Neural progenitor cell (in vitro differentiated cells): ENCODE measurements around the gene ECPAS. TPM values are rescaled to one million over a fixed set of nuclear protein-coding genes. Genes with fewer than 3 reads are reported as not detected.

Experiments
- DNase-seq: peaks from one replicate; pipeline ENCODE4 v3.0.0-alpha.2; 2016; ENCODE audit warnings: low spot score
- H2AFZ ChIP-seq: fragments of 200-600 bp; sonication (generic); replicated peaks from 2 replicates; pipeline ENCODE4 v1.6.1; 2016; ENCODE audit warnings: antibody characterized with exemption
- H3F3A ChIP-seq: fragments of 200-600 bp; sonication (generic); 2 replicates; pipeline ENCODE4 v1.6.1; 2016; ENCODE audit warnings: antibody characterized with exemption, low read depth
- H3K27ac ChIP-seq: fragments of 200-600 bp; sonication (generic); 2 replicates; pipeline ENCODE4 v1.5.1; 2016; ENCODE audit warnings: mild to moderate bottlenecking
- H3K27me3 ChIP-seq: fragments of 200-600 bp; sonication (generic); 2 replicates; pipeline ENCODE4 v1.6.1; 2016; ENCODE audit warnings: mild to moderate bottlenecking, moderate library complexity
- H3K36me3 ChIP-seq: fragments of 200-600 bp; sonication (generic); 2 replicates; pipeline ENCODE4 v1.5.1; 2016
- H3K4me1 ChIP-seq: fragments of 200-600 bp; sonication (generic); 2 replicates; pipeline ENCODE4 v1.6.1; 2016; ENCODE audit warnings: mixed run types
- H3K4me2 ChIP-seq: fragments of 200-600 bp; sonication (generic); 2 replicates; pipeline ENCODE4 v1.6.1; 2016
- H3K4me3 ChIP-seq: fragments of 200-600 bp; sonication (generic); 2 replicates; pipeline ENCODE4 v1.5.1; 2016
- H3K79me2 ChIP-seq: fragments of 200-600 bp; sonication (generic); 2 replicates; pipeline ENCODE4 v1.6.1; 2016; ENCODE audit warnings: low read depth
- H3K9ac ChIP-seq: fragments of 200-600 bp; sonication (generic); 2 replicates; pipeline ENCODE4 v1.6.1; 2016
- H3K9me3 ChIP-seq: fragments of 200-600 bp; sonication (generic); 2 replicates; pipeline ENCODE4 v1.5.1; 2016; ENCODE audit warnings: low read depth
- H4K20me1 ChIP-seq: fragments of 200-600 bp; sonication (generic); 2 replicates; pipeline ENCODE4 v1.6.1; 2016; ENCODE audit warnings: low read depth
- H3K27ac Mint-ChIP-seq: 3 replicates; pipeline ENCODE4 v1.8.0; 2021; ENCODE audit warnings: mixed read lengths
- H3K27me3 Mint-ChIP-seq: 2 replicates; pipeline ENCODE4 v1.8.0; 2022; ENCODE audit warnings: low read depth, mild to moderate bottlenecking, inconsistent platforms, moderate library complexity, mixed read lengths; ENCODE audit not compliant: insufficient read depth
- H3K36me3 Mint-ChIP-seq: 3 replicates; pipeline ENCODE4 v1.8.0; 2021; ENCODE audit warnings: mixed read lengths
- H3K4me1 Mint-ChIP-seq: 3 replicates; pipeline ENCODE4 v1.8.0; 2021; ENCODE audit warnings: mixed read lengths
- H3K4me3 Mint-ChIP-seq: 3 replicates; pipeline ENCODE4 v1.8.0; 2021; ENCODE audit warnings: mild to moderate bottlenecking, moderate library complexity, mixed read lengths
- H3K9me3 Mint-ChIP-seq: 3 replicates; pipeline ENCODE4 v1.8.0; 2020; ENCODE audit warnings: mixed read lengths
- CTCF ChIP-seq: fragments of 200-600 bp; sonication (generic); IDR thresholded peaks from 2 replicates; pipeline ENCODE4 v1.5.1; 2017; ENCODE audit warnings: antibody characterized with exemption, mild to moderate bottlenecking
- EZH2 ChIP-seq: fragments of 200-600 bp; sonication (generic); IDR thresholded peaks from 2 replicates; pipeline ENCODE4 v1.6.1; 2017; ENCODE audit warnings: antibody characterized with exemption, mild to moderate bottlenecking, moderate library complexity
- EZH2phosphoT487 ChIP-seq: fragments of 200-600 bp; sonication (generic); IDR thresholded peaks from 2 replicates; pipeline ENCODE4 v1.6.1; 2017; ENCODE audit warnings: antibody characterized with exemption
- total RNA-seq: library from RNA; depleted of rRNA; stranded (reverse); fragments of >200 nt; gene quantifications from 2 replicates; pipeline ENCODE4 v1.2.3, GENCODE V29; 2015; ENCODE audit warnings: low replicate concordance

ECPAS gene
- total RNA-seq, 1 donor from 2014 or later, result 59.2 TPM

DNA sequence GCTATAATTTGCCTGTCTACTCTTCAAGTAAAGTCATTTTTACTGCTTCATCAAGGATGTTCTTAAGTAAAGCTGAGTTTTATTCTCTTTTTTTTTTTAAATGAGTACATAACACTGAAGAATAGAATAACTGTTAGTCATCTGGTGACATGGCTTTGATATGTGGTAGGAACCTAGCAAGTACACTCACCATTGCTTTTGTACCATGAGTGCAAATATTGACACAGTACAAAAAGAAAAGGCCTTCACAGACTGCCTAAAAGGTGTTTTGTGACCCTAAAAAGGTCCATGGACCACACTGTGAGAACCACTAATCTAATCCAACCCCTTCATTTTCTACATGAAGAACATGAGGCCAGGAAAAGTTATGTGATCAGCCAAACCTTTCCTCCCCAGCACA, 55.0 kb downstream of the ECPAS start:
- Histone ChIP-seq H3K36me3 (no peaks in the 10 kb centered on the region), H3K27ac (no peak overlapping the region), H2AFZ (no peak overlapping the region), H3K9me3 (peaks cover 3% of the 10 kb centered on the region), H3K4me1 (no peaks in the 10 kb centered on the region), H3K79me2 (no peaks in the 10 kb centered on the region), H3K4me2 (no peak overlapping the region), H4K20me1 (no peaks in the 10 kb centered on the region), H3F3A (no peaks in the 10 kb centered on the region), H3K9ac (no peak overlapping the region), H3K27me3 (no peaks in the 10 kb centered on the region), H3K4me3 (no peak overlapping the region)
- TF ChIP-seq EZH2phosphoT487 (no peak), CTCF (no peak), EZH2 (no peak)
- Mint-ChIP-seq H3K4me3 (no peak overlapping the region), H3K9me3 (no peaks in the 10 kb centered on the region), H3K27ac (no peak overlapping the region), H3K4me1 (no peaks in the 10 kb centered on the region), H3K36me3 (peaks cover 37% of the 10 kb centered on the region), H3K27me3 (peaks cover 2% of the 10 kb centered on the region)
- no peak for DNase-seq

GRCh38 chr9:111427186-111427585, 57.0 kb downstream of the ECPAS start:
- Histone ChIP-seq H3K4me1 (no peaks in the 10 kb centered on the region), H3K79me2 (no peaks in the 10 kb centered on the region)
- H3K27me3 Mint-ChIP-seq, result peaks cover 2% of the 10 kb centered on the region

DNA sequence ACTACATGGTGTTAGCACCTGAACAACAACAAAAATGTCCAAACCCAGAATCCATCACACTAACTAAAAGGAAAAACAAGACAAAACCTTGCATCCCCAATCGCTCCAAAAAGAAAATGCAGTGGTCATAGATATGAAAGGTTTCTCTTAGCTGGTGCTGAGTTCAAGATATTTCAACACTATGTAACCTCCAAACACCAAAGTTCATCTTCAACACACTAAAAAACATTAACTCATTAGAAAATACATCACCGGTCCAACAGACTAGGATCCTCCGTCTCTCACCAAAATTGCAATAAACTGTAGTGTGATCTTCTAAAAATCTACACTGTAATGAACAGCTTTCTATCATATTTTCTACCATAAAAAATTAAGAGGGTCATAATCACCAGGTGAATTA, 60.8 kb downstream of the ECPAS start:
- no peaks in the 10 kb centered on the region for H3F3A ChIP-seq
- no peak overlapping the region for H3K4me3 ChIP-seq
- no peak overlapping the region for H3K4me2 ChIP-seq
- Mint-ChIP-seq H3K4me1 (no peaks in the 10 kb centered on the region), H3K27ac (no peak overlapping the region), H3K36me3 (peaks cover 29% of the 10 kb centered on the region), H3K9me3 (no peaks in the 10 kb centered on the region), H3K27me3 (no peaks in the 10 kb centered on the region), H3K4me3 (no peak overlapping the region)
- no peak for DNase-seq
- H3K27me3 ChIP-seq, result no peaks in the 10 kb centered on the region
- H3K9me3 ChIP-seq, result peaks cover 3% of the 10 kb centered on the region
- TF ChIP-seq EZH2 (no peak), CTCF (no peak), EZH2phosphoT487 (no peak)
- H4K20me1 ChIP-seq, result no peaks in the 10 kb centered on the region
- no peak overlapping the region for H3K27ac ChIP-seq
- no peak overlapping the region for H2AFZ ChIP-seq
- no peaks in the 10 kb centered on the region for H3K4me1 ChIP-seq
- H3K9ac ChIP-seq, result no peak overlapping the region
- H3K36me3 ChIP-seq, result no peaks in the 10 kb centered on the region
- no peaks in the 10 kb centered on the region for H3K79me2 ChIP-seq

More at GRCh38 chr9:111427186-111427585, 57.0 kb downstream of the ECPAS start:
- no peak overlapping the region for H3K27ac Mint-ChIP-seq
- H3K36me3 ChIP-seq, result no peaks in the 10 kb centered on the region
- no peak overlapping the region for H2AFZ ChIP-seq
- H3F3A ChIP-seq, result no peaks in the 10 kb centered on the region
- H3K9ac ChIP-seq, result no peak overlapping the region
- peaks cover 35% of the 10 kb centered on the region for H3K36me3 Mint-ChIP-seq
- H3K4me3 Mint-ChIP-seq, result no peak overlapping the region
- no peaks in the 10 kb centered on the region for H4K20me1 ChIP-seq
- no peak overlapping the region for H3K27ac ChIP-seq
- no peaks in the 10 kb centered on the region for H3K27me3 ChIP-seq
- H3K4me3 ChIP-seq, result no peak overlapping the region
- peaks cover 3% of the 10 kb centered on the region for H3K9me3 ChIP-seq
- H3K4me1 Mint-ChIP-seq, result no peaks in the 10 kb centered on the region
- no peak for TF ChIP-seq EZH2phosphoT487
- TF ChIP-seq EZH2, result no peak
- no peak for TF ChIP-seq CTCF
- H3K4me2 ChIP-seq, result no peak overlapping the region
- no peak for DNase-seq
- no peaks in the 10 kb centered on the region for H3K9me3 Mint-ChIP-seq
